Measurements from ENCODE around the gene PREX1.

PREX1 gene

DNA sequence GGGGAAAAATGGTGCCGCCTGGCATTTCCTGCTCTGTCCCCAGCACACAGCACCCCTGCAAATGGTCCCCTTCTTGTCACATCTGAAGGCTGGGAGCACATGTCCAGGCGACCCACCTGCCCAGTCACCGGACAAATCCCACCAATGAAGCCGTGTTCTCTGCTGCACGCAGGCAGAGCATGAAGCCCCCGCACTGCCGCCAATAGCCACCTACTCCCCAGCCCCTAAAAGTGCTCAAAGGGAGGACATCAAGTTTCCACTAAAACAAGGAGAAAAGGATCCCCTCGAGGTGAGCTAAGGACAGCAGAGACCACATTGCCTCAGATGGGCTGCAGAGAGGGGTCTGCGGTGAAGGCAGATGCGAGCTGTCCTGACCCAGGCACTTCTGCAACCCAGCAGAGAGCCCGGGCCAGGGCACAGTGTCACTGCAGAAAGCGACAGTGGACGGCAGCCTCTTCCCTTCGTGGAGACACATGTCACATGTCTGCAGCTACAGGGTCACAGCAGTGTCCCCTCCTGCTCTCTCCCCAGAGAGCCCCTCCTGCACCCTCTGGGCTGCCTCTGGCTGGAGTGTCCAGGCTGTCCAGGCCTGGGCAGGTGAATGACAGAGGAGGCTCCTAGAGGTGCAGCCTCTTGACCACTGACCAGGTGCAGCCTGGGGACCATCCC, 221.5 kb downstream of the PREX1 start:
- H3K27ac ChIP-seq: no peak overlapping the region
- CTCF ChIA-PET: interaction anchor here (0.6 to 1.0 kb wide), 3 partner anchors 14 to 926 kb away, joined by 3 to 4 read pairs (median 3); no protein-coding TSS in a partner anchor
- DNase-seq (ENCODE audit: low spot score): no peak
- TF ChIP-seq, protein P1, sequence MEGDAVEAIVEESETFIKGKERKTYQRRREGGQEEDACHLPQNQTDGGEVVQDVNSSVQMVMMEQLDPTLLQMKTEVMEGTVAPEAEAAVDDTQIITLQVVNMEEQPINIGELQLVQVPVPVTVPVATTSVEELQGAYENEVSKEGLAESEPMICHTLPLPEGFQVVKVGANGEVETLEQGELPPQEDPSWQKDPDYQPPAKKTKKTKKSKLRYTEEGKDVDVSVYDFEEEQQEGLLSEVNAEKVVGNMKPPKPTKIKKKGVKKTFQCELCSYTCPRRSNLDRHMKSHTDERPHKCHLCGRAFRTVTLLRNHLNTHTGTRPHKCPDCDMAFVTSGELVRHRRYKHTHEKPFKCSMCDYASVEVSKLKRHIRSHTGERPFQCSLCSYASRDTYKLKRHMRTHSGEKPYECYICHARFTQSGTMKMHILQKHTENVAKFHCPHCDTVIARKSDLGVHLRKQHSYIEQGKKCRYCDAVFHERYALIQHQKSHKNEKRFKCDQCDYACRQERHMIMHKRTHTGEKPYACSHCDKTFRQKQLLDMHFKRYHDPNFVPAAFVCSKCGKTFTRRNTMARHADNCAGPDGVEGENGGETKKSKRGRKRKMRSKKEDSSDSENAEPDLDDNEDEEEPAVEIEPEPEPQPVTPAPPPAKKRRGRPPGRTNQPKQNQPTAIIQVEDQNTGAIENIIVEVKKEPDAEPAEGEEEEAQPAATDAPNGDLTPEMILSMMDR (conservative IDR thresholded peaks at IDR 0.05; ENCODE audit: low read depth): no peak
- POLR2A ChIA-PET (ENCODE audit: low non-redundant PET): no interaction called here

DNA sequence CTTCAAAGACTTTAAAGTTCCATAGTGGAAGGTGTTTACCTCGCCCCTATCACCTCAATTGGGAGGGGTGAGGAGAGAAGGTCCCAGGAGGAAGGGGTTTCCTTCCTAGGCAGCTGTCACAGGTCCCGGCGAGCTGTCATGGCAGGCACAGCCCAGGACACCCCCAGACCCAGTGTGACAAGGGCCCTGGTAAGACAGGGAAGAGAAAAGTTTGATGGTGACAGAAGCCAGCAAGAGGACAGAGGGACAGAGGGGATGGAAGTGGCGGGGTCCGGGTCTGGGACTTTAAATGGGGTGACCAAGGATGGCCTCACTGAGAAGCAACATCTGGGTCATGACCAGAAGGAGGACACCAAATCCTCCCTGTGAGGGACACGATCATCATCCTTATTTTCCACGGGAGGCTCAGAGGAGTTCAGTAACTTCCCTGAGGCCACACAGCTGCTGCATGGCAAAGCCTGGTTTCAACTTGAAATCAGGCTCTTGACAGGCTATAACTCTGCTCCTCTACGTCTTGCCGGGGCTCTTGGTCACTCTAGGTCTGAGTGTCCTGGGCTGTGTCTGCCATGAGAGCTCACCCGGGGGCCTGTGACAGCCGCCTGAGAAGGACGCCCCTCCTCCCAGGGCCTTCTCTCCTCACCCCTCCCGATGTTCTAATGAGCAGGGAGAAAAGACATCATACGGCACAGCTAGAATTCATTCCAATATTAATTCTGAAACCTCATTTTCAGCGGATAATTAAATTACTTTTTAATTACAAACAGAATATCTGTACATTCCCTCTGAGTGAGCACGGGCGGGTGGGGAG, 222.2 kb downstream of the PREX1 start:
- H3K27ac ChIP-seq: no peak overlapping the region
- CTCF ChIA-PET: no interaction called here
- TF ChIP-seq, protein P1 (conservative IDR thresholded peaks at IDR 0.05; ENCODE audit: low read depth): no peak
- no peak for DNase-seq (ENCODE audit: low spot score)
- POLR2A ChIA-PET (ENCODE audit: low non-redundant PET): no interaction called here

DNA sequence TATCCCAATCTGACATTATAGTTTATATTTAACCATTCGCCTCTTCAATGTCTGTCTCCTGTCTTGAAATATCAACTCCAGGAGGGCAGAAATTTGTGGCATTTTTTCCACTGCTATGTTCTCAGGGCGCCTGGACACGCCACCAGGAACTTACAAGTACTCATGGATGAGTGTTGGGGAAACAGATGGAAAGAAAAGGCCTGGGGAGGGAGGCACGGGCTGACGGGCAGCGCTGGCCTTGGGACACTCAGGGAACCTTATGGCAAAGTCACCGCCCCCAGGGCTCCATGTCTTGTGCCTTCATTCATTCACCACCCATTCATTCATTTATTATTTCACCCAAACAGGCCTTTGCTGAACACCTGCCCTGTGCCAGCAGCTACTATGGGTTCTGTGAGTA, 222.9 kb downstream of the PREX1 start:
- no peak overlapping the region for H3K27ac ChIP-seq
- DNase-seq (ENCODE audit: low spot score): no peak
- ChIA-PET POLR2A (ENCODE audit: low non-redundant PET) (no interaction called here), CTCF (no interaction called here)
- TF ChIP-seq, protein P1 (conservative IDR thresholded peaks at IDR 0.05; ENCODE audit: low read depth): no peak

DNA sequence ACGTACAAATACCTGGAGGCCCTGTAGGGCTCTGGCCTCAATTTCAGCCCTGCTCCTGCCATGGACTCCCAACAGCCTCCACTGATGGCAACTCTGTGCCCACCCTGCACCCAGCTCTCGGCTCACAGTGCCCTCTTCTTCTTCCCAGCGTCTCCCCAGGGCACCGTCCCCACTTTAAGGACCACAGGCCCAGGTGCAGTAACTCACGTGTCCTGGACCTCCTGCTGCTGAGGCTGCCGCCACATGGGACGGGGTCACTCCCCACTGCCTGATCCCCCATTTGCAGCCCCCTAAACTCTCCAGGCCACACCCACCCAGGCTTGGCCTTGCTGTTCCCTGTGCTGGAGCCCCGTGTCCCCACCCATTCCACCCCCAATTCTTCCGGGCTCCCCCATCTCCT, 223.4 kb downstream of the PREX1 start:
- TF ChIP-seq, protein P1 (conservative IDR thresholded peaks at IDR 0.05; ENCODE audit: low read depth): no peak
- ChIA-PET CTCF (no interaction called here), POLR2A (ENCODE audit: low non-redundant PET) (no interaction called here)
- no peak for DNase-seq (ENCODE audit: low spot score)
- no peak overlapping the region for H3K27ac ChIP-seq

DNA sequence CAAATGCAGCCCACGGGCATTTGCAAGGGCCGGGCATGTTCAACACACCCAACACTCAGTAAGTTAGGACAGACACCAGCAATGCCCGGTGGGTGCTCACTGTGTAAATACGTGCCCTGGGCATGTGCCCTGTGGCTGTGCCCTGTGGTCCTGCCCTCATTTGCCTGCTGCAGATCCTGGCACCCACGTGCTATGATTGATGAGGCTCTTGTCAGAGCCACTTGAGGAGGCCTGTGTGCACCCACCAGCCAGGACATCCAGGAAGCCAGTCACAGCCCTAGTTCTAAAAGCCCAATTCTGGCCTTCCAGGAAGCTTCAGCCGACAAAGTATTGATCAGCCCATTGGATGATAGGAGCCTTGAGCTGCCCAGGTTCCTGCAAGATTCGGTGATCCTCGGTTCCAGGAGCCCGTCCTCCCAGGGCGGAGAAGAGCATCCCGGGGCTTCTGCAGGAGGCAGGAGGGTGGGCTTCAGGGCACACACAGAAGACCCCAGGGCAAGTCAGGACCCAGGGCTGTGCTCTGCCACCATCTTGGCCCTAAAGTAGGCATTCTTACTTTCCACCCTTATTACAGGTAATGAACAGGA, 223.9 kb downstream of the PREX1 start:
- DNase-seq (ENCODE audit: low spot score): no peak
- POLR2A ChIA-PET (ENCODE audit: low non-redundant PET): no interaction called here
- CTCF ChIA-PET: interaction anchor here (1.2 kb wide), 1 partner anchor 16 kb away, joined by 7 read pairs; no protein-coding TSS in a partner anchor
- TF ChIP-seq, protein P1 (conservative IDR thresholded peaks at IDR 0.05; ENCODE audit: low read depth): no peak
- no peak overlapping the region for H3K27ac ChIP-seq

DNA sequence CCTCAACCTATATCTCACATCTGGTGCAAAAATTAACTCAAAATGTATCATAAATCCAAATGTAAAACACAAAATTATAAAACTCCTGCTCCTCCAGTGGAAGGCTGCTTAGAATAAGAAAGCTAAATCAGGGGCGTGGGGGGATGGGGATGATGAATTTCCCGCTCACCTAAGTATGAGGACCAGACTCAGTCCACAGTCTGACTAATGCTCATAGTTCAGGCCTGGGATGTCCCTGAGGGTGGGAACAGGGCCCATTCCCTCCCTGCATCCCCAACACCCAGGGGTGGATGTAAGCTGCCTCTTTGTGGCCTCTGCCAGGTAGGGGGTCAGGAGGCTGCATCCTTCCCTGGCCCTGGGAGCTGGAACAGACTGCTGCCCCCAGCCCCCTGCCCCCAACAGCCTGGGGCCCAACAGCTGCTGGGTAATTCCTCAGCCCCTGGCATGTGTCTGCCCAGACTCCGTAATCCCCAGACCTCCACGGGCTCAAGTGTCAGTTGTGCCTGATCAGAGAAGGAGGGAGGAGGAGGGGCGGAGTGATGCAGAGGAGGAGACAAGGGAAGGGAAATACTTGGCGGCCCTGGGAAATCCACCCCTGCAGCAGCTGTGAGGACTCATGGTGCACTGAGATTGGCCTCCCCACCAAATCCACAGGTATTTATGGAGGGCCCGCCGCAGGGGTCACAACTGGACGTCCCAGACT, 224.5 kb downstream of the PREX1 start:
- TF ChIP-seq, protein P1 (conservative IDR thresholded peaks at IDR 0.05; ENCODE audit: low read depth): no peak
- POLR2A ChIA-PET (ENCODE audit: low non-redundant PET): no interaction called here
- CTCF ChIA-PET: interaction anchor here (1.2 kb wide), 1 partner anchor 17 kb away, joined by 7 read pairs; no protein-coding TSS in a partner anchor
- DNase-seq (ENCODE audit: low spot score): no peak
- H3K27ac ChIP-seq: no peak overlapping the region
